ENCODE data around the gene AHI1.

Gene AHI1

DNA sequence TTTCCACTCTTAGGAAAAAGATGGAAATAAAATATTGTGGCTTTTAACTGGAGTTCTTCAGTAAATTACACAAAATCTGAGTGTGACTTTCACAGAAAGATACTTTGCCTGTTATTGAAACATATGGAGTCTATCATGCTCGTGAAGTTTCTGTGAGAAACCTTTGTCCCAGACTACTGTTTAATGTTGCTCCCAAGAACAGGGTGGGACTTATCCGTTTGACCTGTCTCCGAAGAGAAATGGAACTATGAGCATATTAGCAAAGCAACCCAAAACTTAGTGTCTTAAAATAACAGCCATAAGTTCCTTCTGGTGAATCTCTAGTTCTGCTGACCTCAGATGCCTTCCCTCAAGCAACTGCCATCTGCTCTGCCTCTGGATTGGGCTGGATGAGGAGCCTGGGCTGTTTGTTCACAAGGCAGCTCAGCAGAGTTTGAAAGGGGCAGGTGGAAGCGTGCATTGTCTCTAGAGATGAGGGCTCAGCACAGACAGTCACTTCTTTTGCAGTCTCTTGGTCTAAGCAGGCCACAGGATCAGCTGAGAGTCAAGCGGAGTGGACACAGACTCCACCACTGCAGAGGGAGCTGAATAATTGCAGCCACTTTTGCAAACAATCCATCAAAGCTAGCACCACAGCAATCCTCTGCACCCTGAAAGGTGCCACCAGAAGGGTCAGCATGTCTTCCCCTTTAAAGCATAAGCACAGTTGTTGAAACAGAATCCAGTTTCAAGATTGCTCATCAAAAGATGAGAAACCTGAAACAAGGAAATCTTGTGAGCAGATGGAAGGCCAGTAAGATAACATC is 263.7 kb downstream of the AHI1 start:
- no peak for DNase-seq (ENCODE audit: low read depth in 2 of 2)

Measured in stimulated activated CD4-positive, alpha-beta T cell treated with anti-CD3 and anti-CD28 coated beads, Interleukin-4, amount 100 ng/mL, for 48 hours (primary cell).